SKM-1 treated with dmso at 0.1 percent for 144 hours (cell line): Measurements from ENCODE around the gene ACSF3.

Source experiments
- DNase-seq: peaks from one replicate; lab custom pipeline; 2025; ENCODE audit not compliant: unreplicated experiment; lab: John Stamatoyannopoulos, UW

ACSF3 gene

DNA sequence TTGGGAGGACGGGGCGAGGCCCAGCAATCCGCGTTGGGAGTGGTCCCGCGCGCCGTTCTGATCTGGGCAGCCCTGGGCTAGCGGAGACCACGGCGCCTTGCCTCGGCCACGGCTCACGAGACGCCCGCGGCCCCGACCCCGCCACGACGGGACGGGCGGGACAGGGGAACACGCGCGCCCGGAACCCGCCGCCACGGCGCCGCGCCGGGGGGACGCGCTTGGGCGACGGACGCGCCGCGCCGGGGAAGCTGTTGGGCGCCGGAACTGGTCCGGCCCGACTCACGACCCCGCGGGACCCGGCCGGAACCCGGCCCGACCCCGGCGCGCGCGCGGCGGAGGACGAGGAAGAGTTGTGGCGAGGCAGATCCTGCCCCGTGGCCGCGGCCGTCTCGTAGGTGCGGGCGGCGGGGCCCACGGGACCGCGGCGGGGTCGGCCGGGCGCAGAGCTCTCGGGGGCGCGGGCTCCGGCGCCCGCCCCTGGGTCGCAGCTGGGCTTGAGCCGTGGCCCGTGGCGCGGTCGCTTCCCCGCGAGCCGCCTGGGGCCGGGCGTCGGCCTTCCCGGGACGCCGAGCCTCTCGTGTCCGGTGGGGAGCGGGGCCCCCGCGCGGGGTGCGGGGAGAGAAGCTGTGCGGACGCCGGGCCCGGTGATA is at the start of gene ACSF3:
Gene ACSF3, plus strand, starts transcription at position 251 of the 650 bp plus-strand sequence. CDS start 6,830 bp downstream, outside the sequence.
- peak; percentile 17 for DNase-seq

DNA sequence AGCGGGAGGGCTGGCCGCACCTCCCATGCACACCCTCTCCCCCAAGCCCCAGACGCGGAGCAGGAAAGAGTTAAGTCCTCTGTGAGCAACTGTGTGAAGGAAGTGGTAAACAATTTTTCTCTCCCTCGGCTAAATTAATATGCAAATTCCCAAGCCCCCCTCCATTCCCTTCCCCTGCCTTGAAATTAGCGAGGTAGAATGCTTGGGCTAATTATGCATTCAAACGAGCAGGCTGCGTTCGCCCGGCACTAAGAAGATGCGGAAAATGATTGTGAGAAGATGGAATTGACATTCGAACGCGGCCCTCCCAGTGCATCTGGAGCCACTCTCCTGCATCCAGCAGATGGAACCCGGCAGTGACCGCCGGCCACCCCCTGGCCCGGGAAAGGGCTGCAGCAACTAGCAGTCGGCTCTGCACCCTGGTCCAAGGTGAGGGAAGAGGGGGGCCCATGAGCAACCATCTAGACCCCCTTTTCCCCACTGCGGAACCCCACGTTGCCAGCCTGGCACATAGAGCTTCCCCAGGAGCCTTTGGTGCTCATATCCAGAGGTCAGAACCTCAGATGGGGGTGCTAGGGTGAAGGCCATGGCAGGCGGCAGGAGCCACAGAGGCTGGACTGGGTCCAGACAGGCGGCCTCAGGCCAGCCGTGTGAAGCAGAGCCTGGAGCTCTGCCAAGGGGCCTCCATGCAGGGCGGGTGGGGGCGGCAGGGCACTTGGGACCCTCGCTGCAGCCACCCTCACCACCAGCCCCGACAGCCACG is 49.1 kb upstream of the ACSF3 start:
- DNase-seq = no peak

DNA sequence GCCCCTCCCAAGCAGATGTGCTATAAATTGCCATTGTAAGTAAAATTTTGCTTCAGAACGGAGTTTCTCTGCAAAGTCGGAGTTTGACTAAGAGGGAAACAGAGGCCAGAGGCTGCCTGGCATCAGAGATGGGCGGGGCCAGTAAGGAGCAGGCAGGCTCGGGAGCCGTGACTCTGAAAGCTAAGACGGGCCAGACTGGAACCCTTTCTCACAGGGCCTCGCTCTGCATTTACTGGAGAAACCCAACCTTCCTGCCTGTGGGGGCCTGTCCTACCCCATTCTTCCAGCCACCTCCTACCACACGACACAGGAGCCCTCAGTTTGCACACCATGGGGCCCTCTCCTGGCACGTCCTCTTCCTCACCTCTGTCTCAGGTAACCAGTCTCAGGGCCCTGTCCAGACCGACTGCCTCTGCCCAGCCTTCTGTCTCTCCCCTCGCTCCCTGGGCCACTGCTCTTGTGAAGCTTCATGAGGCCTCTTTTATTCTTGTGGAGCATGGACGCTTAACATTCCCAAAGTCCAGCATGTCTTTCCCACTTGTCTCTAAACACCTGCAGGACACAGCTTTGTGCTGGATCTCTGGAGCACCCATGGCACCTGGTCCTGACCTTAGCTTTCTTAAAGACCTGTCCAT is 48.4 kb upstream of the ACSF3 start:
- no peak for DNase-seq

DNA sequence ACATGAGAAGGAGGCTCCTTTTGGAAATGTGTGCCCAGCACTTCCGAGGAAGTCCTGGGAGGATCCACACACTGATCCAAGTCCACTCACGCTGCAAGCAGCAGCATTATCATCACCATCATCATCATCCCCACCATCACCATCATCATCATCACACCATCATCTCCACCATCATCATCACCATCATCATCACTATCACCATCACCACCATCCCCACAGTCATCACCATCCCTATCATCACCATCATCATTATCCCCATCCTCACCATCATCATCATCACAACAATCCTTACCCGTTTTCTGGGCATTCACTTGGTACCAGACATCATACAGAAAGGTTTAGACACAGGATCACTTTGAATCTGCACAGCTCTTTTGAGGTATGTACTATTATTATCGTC is 47.8 kb upstream of the ACSF3 start:
- no peak for DNase-seq

DNA sequence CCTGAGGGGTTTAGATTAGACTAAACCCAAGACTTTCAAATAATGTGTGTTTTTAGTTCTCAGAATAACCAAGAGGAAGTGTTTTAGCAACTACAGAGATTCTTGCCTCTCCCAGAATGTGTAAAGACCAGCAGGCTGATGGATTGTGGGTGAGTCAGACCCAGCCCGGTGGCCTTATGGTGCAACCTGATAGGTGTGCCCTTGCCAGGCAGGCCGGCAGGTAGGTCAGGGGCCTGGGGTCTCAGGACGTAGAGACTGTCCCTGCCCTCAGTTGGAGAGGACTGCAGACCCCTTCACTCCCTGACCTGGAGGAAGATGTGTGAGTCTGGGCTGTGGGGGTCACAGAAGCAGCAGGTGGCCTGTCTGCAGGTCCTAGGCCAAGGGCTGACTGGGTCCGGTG is 47.2 kb upstream of the ACSF3 start:
- DNase-seq = no peak

DNA sequence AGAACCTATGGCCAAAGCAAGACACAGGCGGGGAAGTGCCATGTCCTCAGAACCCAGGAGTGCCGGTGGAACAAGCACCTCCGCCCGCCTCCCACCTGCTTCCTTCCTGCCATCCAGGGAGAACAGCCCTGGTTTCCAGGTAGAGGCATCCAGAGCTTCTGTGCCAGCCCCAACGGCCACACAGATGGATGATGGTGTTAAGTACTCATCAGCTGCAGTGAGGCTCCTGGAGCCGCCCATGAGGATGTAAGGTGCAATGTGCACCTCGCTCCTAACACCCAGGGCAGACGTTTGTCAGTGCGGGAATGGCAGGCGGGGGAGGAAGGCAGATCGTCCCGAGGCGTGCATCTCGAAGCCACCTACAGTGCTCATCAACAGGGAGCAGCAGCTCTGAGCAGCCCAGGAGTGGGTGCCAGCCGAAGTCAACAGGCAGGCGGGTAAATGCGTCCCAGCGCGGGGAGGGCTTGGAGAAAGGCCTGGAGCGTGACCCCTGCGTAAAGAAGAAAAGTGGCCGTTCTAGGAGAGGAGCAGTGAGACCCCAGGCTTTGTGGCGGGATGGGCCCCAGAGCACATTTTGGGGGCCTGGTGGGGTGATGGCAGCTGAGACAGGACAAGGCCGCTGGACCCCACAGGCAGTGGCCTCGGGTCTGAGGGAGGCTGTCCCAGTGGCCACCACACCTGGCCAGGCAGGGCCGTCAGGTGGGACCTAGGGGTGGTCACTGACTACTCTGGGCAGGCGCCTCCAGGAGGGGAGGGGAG is 46.1 kb upstream of the ACSF3 start:
- DNase-seq = no peak

DNA sequence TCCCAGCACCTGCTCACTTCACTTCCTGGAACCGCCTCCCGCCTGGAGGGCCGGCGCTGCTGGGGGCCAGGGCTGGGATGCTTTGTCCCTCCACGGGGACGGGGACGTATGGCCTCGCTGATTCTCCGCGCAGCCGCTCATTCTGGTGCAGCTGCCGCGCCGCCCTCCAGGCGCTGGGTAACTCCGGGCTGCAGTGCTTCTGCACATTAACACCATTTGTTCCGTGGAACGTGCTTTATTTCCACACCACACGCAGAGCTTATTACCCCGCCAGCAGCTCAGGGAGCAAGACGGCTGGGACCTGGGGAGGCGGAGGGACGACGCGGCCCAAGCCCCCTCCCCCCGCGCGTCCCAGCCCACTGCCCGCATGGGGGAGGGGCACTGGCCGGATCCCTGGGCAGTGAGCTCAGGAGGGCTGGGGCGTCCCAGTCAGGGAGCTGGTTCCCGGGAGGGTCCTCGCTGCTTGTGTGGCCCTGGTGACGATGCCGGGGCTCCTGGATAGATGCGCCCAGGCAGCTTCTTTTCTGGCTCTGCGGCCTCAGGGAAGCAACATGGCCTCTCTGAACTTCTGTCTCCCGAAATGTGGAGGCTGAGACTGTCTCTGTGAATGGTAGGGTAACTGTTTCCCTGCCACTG is 45.4 kb upstream of the ACSF3 start:
- no peak for DNase-seq

DNA sequence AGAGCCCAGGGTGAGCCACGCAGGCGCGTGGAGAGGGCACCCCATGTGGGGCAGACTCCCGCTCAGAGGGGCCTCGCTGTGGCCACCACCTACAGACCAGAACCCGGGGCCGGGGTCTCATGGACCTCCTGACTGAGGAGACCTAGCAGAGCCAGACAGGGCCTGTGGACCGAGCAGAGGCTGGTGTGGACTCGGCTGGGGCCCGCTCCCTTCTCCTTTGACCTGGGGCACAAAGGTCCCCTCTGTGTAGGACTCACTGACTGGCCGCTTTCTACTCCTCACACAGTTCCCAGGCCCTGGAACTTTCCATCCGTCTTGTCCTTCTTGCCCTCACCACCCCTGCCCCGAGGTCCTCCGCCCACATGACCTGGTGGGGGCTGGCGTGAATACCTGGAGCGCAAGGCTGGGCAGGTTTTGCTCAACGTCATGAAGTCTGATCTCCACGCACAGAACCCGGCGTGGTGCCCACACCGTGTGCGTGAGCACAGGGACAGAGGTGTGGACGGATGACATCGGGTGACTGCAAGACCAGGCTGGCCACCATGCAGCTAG is 44.7 kb upstream of the ACSF3 start:
- DNase-seq = no peak

DNA sequence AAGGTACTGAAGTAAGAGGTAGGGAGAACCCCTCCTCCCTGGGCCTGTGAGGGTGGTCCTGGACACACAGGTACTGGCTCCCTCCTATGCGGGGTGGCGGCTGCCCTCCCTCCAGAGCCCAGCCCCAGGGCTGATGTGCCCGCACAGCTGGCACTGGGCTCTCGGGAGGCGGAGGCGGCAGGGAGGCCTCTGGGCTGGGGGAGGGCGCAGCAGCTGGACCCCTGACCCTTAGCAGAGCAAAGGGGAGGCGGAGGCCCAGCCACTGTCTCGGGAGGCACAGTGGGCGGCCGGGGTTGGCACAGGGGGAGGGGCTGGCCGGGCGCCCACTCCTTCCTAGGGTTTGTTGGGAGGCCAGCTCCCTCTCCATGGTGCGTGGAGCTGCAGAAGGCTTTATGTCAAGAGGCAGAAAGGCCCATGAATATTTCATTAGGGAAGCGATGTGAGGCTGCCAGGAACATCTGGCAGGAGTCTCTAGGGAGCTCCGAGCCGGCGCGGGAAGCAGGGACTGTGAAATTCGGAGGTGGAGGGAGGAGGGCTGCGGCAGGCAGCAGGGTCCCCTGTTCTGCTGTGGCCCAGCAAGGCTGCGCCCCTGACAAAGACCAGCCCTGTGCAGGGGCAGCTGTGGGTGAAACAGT is 44.1 kb upstream of the ACSF3 start:
- no peak for DNase-seq

DNA sequence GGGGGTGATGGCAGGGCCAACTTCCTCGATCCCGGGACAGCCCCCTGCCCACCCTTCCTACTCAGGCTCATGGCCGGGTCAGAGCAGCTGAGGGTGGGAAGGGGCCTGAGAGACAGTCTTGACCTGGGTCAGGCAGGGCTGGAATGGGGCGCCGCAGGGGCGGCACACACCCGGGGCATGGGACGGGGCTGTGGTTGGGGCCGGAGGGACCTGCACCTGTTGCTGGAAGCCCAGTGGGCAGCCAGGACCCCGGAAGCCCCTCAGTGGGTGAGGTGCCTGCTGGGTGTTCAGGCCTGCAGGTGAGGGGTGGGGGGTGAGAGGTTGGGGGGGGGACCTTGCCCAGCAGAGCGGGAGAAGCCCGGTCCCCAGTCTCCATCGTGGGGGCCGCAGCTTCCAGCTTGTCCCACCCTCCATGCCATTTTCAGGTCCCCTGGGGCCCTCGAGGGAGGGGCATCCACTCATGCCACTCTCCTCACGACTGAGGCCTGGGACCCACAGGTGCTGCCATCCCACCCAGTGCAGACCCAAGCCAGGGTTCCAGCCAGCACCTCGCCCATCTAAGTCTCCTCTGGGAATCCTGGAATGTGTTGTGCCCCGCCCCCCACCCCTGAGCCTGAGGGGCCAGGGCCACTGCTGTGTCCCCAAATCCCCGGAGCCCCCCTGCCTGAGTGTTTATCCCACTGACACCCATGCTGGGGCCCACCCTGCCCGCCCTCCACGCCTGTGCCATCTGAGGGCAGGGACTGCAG is 43.4 kb upstream of the ACSF3 start:
- no peak for DNase-seq

DNA sequence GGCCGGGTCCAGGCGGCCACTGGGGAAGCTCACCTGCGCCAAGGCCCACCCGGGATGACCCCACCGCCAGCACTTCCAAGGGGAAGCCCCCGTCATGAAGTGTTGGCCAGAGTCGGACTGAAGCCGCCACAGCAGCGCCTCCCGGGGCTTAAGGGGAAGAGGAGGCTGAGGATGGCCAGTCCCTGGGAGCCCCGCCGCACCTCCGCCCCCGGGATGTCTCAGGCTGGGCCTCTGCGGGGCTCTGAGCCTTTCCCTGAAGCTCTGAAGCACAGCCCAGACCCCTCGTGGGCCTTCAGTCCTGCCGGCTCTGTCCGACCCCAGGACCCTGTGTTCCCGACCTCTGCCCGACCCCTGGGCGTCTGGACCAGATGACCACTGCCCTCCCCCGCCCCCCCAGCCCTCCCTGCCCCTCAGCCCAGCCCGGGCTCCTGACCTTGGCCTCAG is 42.8 kb upstream of the ACSF3 start:
- DNase-seq = no peak

DNA sequence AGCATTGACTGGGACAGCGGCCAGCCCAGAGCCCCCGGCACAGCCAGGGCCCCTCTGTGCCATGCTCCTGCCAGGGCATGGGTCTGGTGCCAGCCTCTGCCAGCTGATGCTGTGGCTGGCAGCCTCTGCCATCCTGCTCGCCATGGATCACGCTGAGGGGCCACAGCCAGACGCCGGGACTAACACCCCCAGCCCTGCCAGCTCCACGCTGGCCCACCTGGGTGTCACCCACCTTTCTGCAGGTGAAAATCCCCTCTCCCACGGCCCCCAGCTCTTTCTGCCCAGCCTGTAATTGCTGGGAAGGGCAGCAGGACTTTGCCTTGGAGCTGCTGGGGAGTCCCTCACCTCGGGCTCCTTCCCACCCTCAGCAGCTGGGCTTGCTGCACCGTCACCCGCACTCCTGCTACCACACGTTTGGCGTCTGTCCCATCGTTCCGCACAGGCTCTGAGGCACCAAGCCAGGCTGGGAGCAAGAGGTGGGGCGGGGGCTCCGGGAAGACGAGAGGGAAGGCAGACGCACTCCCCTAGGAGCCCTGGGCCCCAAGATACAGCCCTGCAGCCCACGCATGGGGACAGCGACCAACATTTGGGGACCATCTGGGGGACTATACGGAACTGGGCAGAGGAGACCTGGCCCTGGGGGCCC is 42.0 kb upstream of the ACSF3 start:
- DNase-seq = no peak

DNA sequence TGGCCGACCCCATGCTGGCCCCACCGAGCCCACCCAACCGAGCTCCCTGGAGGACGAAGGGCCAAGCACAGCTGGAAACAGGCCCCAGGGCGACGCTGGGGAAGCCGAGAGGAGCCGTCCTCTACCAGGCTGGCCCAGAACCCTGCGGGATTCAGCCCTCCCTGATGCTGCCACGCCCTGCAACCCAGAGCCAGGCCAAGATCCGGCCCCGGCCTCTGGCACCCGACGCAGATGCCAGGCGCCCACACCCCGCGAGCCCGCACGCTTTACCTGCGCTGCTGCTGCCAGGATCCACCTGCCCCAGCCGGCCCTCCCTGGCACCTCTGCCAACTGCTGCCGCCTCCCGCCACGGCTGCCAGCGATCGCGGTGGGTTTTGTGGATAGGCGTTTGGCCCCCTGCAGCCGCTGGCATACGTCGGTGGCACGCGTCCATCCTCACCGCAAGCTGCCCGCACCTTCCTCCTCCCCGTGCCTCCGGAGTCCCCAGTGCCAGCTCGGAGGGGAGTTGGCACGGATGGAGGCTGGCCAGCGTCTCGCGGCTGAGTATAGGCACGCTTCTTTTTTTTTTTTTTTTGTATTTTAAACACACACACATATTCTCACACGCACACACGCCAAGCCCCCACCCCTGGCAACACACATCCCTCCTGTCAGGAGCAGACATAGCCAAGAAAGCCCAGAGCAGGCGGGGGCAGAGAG is 41.3 kb upstream of the ACSF3 start:
- DNase-seq = no peak

DNA sequence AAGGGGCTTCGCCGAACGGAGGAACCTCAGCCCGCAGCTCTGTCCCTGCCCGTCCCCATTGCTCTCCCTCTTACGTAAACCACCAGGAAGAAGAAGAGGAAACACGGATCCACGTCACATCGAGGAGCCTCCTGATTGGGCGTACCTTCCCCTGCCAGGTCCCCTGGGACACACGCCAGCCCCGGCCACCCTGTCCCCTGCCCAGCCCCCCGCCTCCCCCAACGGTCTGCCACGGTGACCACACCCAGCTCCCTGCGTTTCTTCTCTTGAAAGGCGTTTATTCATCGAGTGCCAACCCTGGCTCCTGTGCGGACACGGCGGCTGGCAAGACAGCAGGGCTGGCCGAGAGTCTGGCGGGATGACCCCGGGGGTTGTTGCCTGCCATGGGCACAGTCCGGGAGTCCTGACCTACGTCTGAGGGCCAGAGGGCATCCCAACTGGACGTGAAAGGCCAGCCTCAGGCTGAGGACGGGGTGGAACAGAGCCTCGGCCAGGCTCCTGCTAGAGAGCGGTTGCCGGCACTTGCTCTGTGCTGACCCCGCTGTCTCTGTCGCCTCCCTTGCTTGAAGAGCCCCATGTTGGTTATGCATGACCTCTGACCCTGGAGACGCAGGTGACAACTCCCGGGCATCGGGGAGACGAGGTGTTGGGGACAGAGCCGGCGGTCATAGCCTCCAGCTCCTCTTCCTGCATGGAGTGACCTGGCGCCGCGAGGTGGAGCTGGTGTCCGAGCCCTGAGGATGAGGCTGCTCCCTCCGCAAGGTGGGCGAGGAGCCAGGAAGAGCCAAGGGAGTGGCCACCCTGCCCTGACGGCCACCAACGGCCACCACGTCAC is 40.5 kb upstream of the ACSF3 start:
- DNase-seq = peak; percentile 90

DNA sequence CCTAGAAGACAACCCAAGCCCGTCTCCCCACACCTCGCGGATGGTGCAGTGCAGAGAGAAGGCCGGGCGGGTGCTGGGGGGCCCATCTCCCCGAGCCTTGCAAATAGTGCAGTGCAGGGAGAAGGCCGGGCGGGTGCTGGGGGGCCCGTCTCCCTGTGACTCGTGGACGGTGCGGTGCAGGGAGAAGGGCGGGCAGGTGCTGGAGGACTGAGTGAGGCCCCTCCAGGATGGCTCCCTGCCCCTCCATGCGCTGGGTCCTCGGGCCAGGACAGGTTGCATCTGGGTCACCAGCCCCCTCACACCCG is 40.0 kb upstream of the ACSF3 start:
- DNase-seq = no peak

DNA sequence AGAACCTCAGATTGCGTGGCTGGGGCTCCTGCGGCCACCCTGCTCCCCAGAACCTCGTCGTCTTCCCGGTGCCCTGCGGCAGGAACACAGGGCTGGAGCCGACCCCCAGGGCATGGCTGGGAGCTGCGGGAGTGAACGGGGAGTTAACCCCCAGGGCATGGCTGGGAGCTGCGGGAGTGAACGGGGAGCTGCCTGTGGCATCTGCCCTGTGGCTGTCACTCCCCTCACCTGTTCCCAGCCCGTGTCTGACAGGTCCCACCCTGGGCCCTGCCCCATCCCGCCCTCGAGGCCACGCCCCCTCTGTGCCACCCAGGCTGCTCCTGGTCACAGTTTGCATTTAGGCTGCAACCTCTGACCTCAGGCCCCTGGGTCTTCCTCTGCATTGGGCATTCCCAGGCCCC is 39.4 kb upstream of the ACSF3 start:
- DNase-seq = no peak

DNA sequence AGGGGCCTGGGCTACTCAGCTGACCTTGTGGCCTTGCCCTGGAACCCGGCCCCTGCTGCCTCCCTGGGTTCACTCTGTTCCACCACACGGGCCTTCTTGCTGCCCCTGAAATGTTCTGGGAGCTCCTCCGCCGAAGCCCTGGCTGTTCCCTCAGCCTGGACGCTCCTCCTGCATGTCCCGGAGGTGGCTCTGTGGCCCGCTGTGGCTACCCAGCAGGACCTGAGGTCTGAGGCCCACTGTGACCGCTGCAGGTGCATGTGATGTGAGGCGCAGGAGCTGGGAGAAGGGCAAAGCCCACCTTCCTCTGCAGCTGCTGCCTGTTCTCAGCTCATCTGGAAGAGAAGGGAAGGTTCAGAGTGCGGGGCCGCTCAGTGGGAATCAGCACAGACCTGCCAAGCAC is 38.9 kb upstream of the ACSF3 start:
- DNase-seq = no peak

DNA sequence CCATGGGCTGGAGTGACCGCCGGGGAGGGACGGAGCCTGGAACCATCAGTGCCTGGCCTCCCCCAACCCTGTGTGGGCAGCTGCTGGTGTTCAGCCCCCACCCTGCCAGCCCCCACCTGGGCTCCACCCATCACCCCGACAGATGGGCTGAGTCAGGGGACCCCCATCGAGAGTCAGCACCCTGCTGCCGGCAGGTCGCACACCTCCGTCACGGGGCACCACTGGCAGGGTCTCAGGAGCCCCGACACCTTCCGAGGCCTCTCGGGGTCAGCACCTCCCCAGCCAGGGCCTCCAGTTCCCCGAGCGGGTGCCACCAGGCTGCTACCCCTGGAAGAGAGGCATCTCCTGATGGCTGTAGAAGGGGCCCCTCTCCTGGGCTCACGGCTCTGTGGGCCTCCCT is 38.3 kb upstream of the ACSF3 start:
- DNase-seq = no peak
